Neural cell (in vitro differentiated cells): ENCODE measurements around the gene ZMYND19. TPM values are rescaled to one million over a fixed set of nuclear protein-coding genes. Genes with fewer than 3 reads are reported as not detected.
"Not testable (repeated sequence)": the region's sequence is repeated elsewhere in the genome, so short reads cannot be mapped to it uniquely, and the experiment has no call there.

Experiments
- H2AFZ ChIP-seq: fragments of 200-600, 300-800 bp; sonication (generic), shearing (Covaris generic); 2 replicates; pipeline ENCODE4 v1.6.0; 2014; ENCODE audit warnings: low read depth, mild to moderate bottlenecking, antibody characterized with exemption, low read length, moderate library complexity
- H3F3A ChIP-seq: fragments of 200-600 bp; shearing (Covaris generic); 2 replicates; pipeline ENCODE4 v1.6.1; 2016; ENCODE audit warnings: mild to moderate bottlenecking, moderate library complexity, mixed read lengths, antibody characterized with exemption, low read length; ENCODE audit not compliant: insufficient read depth, poor library complexity, severe bottlenecking
- H3K27ac ChIP-seq: fragments of 200-600, 300-800 bp; sonication (generic), shearing (Covaris generic); 2 replicates; pipeline ENCODE4 v1.5.1; 2014; ENCODE audit warnings: mild to moderate bottlenecking, low read length, moderate library complexity
- H3K27me3 ChIP-seq: fragments of 300-800, 200-600 bp; sonication (generic), shearing (Covaris generic); 2 replicates; pipeline ENCODE4 v1.6.0; 2014; ENCODE audit warnings: mild to moderate bottlenecking, low read depth, low read length, moderate library complexity; ENCODE audit not compliant: insufficient read depth
- H3K36me3 ChIP-seq: fragments of 300-800, 200-600 bp; sonication (generic), shearing (Covaris generic); 2 replicates; pipeline ENCODE4 v1.5.1; 2014; ENCODE audit warnings: mild to moderate bottlenecking, antibody characterized with exemption, low read length, moderate library complexity; ENCODE audit not compliant: insufficient read depth
- H3K4me2 ChIP-seq: fragments of 300-800, 200-600 bp; sonication (generic), shearing (Covaris generic); 2 replicates; pipeline ENCODE4 v1.6.0; 2014; ENCODE audit warnings: mild to moderate bottlenecking, low read length
- H3K4me3 ChIP-seq: fragments of 300-800, 200-600 bp; sonication (generic), shearing (Covaris generic); 2 replicates; pipeline ENCODE4 v1.5.1; 2014; ENCODE audit warnings: mild to moderate bottlenecking, low read length, moderate library complexity
- H3K79me2 ChIP-seq: fragments of 200-600 bp; shearing (Covaris generic); replicated peaks from 2 replicates; pipeline ENCODE4 v1.6.0; 2014; ENCODE audit warnings: mild to moderate bottlenecking, low read length, moderate library complexity; ENCODE audit not compliant: insufficient read depth
- H3K9ac ChIP-seq: fragments of 300-800, 200-600 bp; sonication (generic), shearing (Covaris generic); 2 replicates; pipeline ENCODE4 v1.6.1; 2016; ENCODE audit warnings: mild to moderate bottlenecking, low read length, mixed read lengths
- H3K9me2 ChIP-seq: fragments of 200-600 bp; shearing (Covaris generic); 2 replicates; pipeline ENCODE4 v1.6.1; 2016; ENCODE audit warnings: mild to moderate bottlenecking, low read length, mixed read lengths; ENCODE audit not compliant: insufficient read depth
- H3K9me3 ChIP-seq: fragments of 200-600, 300-800 bp; sonication (generic), shearing (Covaris generic); 2 replicates; pipeline ENCODE4 v1.6.1; 2016; ENCODE audit warnings: mild to moderate bottlenecking, mixed run types, low read length, moderate library complexity, mixed read lengths
- H4K20me1 ChIP-seq: fragments of 200-600 bp; shearing (Covaris generic); 2 replicates; pipeline ENCODE4 v1.6.1; 2016; ENCODE audit warnings: mild to moderate bottlenecking, mixed run types; ENCODE audit not compliant: insufficient read depth
- MXI1 ChIP-seq: fragments of 450-650 bp; conservative IDR thresholded peaks from 2 replicates; pipeline ENCODE4 v1.6.1; 2014; ENCODE audit warnings: antibody characterized with exemption, mild to moderate bottlenecking; ENCODE audit not compliant: poor library complexity, severe bottlenecking
- POLR2AphosphoS5 ChIP-seq: IDR thresholded peaks from 2 replicates; pipeline ENCODE4 v1.6.1; 2012
- RAD21 ChIP-seq: fragments of 450-650 bp; conservative IDR thresholded peaks from 2 replicates; pipeline ENCODE4 v1.6.1; 2014; ENCODE audit warnings: antibody characterized with exemption, mild to moderate bottlenecking, moderate library complexity
- SMC3 ChIP-seq: fragments of 450-650 bp; conservative IDR thresholded peaks from 2 replicates; pipeline ENCODE4 v1.6.1; 2014; ENCODE audit warnings: antibody characterized with exemption, mild to moderate bottlenecking, moderate library complexity; ENCODE audit not compliant: poor library complexity
- TAF1 ChIP-seq: IDR thresholded peaks from 2 replicates; pipeline ENCODE4 v1.6.1; 2012; ENCODE audit warnings: low read depth
- polyA plus RNA-seq: library from polyadenylated mRNA; depleted of rRNA; stranded (reverse); fragments of >200 nt; gene quantifications from 2 replicates; pipeline ENCODE4 v1.2.3, GENCODE V29; 2014
- TF ChIP-seq, protein P1 (sequence below): IDR thresholded peaks from 2 replicates; pipeline ENCODE4 v1.6.1; 2012; ENCODE audit warnings: borderline replicate concordance
- TF ChIP-seq, protein P2 (sequence below): fragments of 450-650 bp; IDR thresholded peaks from 2 replicates; pipeline ENCODE4 v1.5.1; 2014; ENCODE audit warnings: antibody characterized with exemption, mild to moderate bottlenecking, moderate library complexity; ENCODE audit not compliant: poor library complexity, severe bottlenecking

ZMYND19 gene
- polyA plus RNA-seq, 1 donor from 2014 or later: 54.8 TPM

GRCh38 chr9:137598943-137599342 is 8.6 kb upstream of the ZMYND19 start:
- Histone ChIP-seq H3K4me3 (no peak overlapping the region), H3K4me2 (no peak overlapping the region), H3K9ac (no peak overlapping the region), H4K20me1 (no peaks in the 10 kb centered on the region), H3K27me3 (no peaks in the 10 kb centered on the region), H3K79me2 (no peaks in the 10 kb centered on the region), H3K9me2 (no peaks in the 10 kb centered on the region), H3F3A (peaks cover 2% of the 10 kb centered on the region), H3K27ac (no peak overlapping the region), H2AFZ (no peak overlapping the region), H3K36me3 (no peaks in the 10 kb centered on the region), H3K9me3 (no peaks in the 10 kb centered on the region)
- TF ChIP-seq SMC3 (no peak), POLR2AphosphoS5 (no peak), RAD21 (no peak), MXI1 (no peak)
- TF ChIP-seq, protein P1, sequence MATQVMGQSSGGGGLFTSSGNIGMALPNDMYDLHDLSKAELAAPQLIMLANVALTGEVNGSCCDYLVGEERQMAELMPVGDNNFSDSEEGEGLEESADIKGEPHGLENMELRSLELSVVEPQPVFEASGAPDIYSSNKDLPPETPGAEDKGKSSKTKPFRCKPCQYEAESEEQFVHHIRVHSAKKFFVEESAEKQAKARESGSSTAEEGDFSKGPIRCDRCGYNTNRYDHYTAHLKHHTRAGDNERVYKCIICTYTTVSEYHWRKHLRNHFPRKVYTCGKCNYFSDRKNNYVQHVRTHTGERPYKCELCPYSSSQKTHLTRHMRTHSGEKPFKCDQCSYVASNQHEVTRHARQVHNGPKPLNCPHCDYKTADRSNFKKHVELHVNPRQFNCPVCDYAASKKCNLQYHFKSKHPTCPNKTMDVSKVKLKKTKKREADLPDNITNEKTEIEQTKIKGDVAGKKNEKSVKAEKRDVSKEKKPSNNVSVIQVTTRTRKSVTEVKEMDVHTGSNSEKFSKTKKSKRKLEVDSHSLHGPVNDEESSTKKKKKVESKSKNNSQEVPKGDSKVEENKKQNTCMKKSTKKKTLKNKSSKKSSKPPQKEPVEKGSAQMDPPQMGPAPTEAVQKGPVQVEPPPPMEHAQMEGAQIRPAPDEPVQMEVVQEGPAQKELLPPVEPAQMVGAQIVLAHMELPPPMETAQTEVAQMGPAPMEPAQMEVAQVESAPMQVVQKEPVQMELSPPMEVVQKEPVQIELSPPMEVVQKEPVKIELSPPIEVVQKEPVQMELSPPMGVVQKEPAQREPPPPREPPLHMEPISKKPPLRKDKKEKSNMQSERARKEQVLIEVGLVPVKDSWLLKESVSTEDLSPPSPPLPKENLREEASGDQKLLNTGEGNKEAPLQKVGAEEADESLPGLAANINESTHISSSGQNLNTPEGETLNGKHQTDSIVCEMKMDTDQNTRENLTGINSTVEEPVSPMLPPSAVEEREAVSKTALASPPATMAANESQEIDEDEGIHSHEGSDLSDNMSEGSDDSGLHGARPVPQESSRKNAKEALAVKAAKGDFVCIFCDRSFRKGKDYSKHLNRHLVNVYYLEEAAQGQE: no peak

DNA sequence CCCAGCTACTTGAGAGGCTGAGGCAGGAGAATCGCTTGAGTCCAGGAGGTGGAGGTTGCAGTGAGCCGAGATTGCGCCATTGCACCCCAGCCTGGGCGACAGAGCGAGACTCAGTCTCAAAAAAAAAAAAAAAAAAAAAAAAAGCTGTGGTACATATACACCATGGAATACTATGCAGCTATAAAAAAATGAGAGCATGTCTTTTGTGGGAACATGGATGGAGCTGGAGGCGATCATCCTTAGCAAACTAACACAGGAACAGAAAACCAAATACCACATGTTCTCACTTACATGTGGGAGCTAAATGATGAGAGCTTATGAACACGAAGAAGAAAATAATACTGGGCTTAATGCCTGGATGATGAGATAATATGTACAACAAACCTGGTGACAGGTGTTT is 6.3 kb upstream of the ZMYND19 start:
- not testable (repeated sequence) for H3K27me3 ChIP-seq, H3K36me3 ChIP-seq, H3K9me2 ChIP-seq

DNA sequence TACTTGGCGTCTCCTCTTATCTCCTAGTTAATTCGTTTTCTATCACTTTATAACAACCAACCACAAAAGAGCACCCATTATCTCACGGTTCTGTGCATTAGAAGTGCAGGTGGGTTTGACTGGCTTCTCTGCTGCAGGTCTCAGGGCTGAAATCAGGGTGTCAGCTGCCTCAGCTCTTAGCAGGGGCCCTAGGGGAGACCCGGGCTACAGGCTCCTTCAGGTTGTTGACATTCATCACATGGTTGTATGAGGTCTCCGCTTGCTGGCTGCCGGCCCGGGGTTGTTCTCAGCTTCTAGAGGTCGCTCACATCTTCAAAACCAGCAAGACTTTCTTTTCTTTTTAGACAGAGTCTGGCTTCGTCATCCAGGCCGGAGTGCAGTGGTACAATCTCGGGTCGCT is 2.9 kb upstream of the ZMYND19 start:
- Histone ChIP-seq H2AFZ (no peak overlapping the region), H3K9ac (no peak overlapping the region), H3K27ac (no peak overlapping the region), H3K27me3 (no peaks in the 10 kb centered on the region), H3K9me2 (no peaks in the 10 kb centered on the region), H4K20me1 (no peaks in the 10 kb centered on the region), H3K36me3 (no peaks in the 10 kb centered on the region), H3K4me2 (no peak overlapping the region), H3K4me3 (no peak overlapping the region), H3K79me2 (peaks cover 11% of the 10 kb centered on the region), H3K9me3 (no peaks in the 10 kb centered on the region), H3F3A (no peaks in the 10 kb centered on the region)
- TF ChIP-seq SMC3 (no peak), RAD21 (no peak), TAF1 (no peak)
- TF ChIP-seq, protein P2, sequence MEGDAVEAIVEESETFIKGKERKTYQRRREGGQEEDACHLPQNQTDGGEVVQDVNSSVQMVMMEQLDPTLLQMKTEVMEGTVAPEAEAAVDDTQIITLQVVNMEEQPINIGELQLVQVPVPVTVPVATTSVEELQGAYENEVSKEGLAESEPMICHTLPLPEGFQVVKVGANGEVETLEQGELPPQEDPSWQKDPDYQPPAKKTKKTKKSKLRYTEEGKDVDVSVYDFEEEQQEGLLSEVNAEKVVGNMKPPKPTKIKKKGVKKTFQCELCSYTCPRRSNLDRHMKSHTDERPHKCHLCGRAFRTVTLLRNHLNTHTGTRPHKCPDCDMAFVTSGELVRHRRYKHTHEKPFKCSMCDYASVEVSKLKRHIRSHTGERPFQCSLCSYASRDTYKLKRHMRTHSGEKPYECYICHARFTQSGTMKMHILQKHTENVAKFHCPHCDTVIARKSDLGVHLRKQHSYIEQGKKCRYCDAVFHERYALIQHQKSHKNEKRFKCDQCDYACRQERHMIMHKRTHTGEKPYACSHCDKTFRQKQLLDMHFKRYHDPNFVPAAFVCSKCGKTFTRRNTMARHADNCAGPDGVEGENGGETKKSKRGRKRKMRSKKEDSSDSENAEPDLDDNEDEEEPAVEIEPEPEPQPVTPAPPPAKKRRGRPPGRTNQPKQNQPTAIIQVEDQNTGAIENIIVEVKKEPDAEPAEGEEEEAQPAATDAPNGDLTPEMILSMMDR: no peak

More for the DNA sequence above, 6.3 kb upstream of the ZMYND19 start:
- H4K20me1 ChIP-seq, H3F3A ChIP-seq, H3K79me2 ChIP-seq, H3K9ac ChIP-seq, H3K9me3 ChIP-seq, H3K4me3 ChIP-seq, H3K27ac ChIP-seq, H2AFZ ChIP-seq, H3K4me2 ChIP-seq: not testable (repeated sequence)
